ENCODE data around the gene TBC1D23. TPM values are rescaled to one million over a fixed set of nuclear protein-coding genes. Genes with fewer than 3 reads are reported as not detected.
"Not testable (repeated sequence)": the region's sequence is repeated elsewhere in the genome, so short reads cannot be mapped to it uniquely, and the experiment has no call there.

The TBC1D23 gene
- total RNA-seq, 4 donors from 2014 or later: 21.2 to 32.8 (median 26.9) TPM

DNA sequence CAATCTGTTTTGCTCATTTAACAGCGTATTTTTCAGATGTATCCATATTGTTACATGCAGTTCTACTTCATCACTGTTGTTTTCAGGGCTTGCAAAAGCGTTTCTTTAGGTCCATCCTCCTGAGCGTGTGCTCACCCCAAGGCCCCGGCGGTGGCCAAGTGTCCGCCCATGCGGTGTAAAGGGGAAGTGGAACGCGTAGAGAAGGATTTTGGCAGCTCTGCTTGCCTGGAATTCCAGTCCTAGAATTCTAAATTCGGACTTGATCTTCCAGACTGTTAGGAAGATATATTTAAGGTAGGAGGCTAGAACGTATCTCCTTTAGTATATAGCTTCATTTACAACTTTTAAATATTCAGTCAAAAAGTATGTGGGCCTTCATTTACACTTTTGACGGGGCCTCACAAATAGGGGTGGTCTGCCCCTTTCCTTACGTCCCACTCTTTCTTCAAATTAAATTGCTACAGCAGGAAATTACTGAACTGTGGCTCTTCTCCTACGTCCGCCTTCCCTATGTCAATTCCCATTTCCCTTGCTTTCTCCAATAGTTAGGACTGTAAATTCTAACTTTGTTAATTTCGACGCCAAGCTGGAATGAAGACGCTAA, 609 bp upstream of the TBC1D23 start:
- intact Hi-C loops (cut with DNase I): no loop called here

DNA sequence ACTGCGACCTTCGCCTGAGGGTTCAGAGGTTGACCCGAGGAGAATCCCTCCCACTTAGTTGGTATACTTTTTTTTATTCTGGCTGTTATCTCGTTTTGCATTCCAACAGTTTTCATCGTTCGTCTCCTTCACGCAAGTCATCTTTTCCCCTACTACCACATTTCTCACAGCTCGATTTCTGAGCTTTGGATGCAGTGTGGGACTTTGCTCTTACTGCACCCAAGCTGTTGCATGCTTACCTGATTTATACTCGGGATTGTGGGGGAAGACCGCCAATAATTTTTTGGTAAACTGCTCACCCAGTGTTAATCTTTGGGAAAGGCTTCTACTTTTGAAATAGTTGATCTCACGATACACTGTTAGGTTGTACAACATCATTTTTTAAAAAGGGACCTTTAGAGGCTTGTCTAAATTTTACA, 702 bp downstream of the TBC1D23 start:
- Histone ChIP-seq H3K36me3 (no peaks in the 10 kb centered on the region), H3K27ac (replicated peaks in 1 of 4) (peak overlapping the region; percentile 93 to 97 (median 94)), H3K4me1 (peaks cover 34 to 65% (median 54%) of the 10 kb centered on the region in 4 donors), H3K9me3 (no peaks in the 10 kb centered on the region), H3K4me3 (peak overlapping the region; percentile 73 to 90 (median 80)), H3K27me3 (no peaks in the 10 kb centered on the region)
- no peak for DNase-seq (ENCODE audit: extremely low spot score)
- intact Hi-C loops (cut with DNase I): no loop called here
- TF ChIP-seq, protein P1, sequence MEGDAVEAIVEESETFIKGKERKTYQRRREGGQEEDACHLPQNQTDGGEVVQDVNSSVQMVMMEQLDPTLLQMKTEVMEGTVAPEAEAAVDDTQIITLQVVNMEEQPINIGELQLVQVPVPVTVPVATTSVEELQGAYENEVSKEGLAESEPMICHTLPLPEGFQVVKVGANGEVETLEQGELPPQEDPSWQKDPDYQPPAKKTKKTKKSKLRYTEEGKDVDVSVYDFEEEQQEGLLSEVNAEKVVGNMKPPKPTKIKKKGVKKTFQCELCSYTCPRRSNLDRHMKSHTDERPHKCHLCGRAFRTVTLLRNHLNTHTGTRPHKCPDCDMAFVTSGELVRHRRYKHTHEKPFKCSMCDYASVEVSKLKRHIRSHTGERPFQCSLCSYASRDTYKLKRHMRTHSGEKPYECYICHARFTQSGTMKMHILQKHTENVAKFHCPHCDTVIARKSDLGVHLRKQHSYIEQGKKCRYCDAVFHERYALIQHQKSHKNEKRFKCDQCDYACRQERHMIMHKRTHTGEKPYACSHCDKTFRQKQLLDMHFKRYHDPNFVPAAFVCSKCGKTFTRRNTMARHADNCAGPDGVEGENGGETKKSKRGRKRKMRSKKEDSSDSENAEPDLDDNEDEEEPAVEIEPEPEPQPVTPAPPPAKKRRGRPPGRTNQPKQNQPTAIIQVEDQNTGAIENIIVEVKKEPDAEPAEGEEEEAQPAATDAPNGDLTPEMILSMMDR (IDR thresholded peaks at IDR 0.05): no peak
- TF ChIP-seq POLR2AphosphoS5 (IDR thresholded peaks at IDR 0.05): no peak
- no peak for TF ChIP-seq EP300 (IDR thresholded peaks at IDR 0.05)
- TF ChIP-seq POLR2A (IDR thresholded peaks at IDR 0.05; ENCODE audit: low read depth): no peak
- WGBS: 2% methylated on average over 11 of the region's 11 CpGs

More for the DNA sequence above, 609 bp upstream of the TBC1D23 start:
- 11% methylated on average over 18 of the region's 18 CpGs for WGBS
- Histone ChIP-seq H3K27ac (replicated peaks in 1 of 4) (peak overlapping the region; percentile 93 to 97 (median 94)), H3K9me3 (no peaks in the 10 kb centered on the region), H3K4me1 (peaks cover 34 to 60% (median 49%) of the 10 kb centered on the region in 4 donors), H3K27me3 (no peaks in the 10 kb centered on the region), H3K4me3 (peak overlapping the region; percentile 73 to 90 (median 80)), H3K36me3 (no peaks in the 10 kb centered on the region)
- DNase-seq (ENCODE audit: extremely low spot score): no peak
- TF ChIP-seq POLR2AphosphoS5 (IDR thresholded peaks at IDR 0.05): peak in 1 of 2 donors; percentile 50
- TF ChIP-seq POLR2A (IDR thresholded peaks at IDR 0.05; ENCODE audit: low read depth): no peak
- TF ChIP-seq, protein P1 (IDR thresholded peaks at IDR 0.05): peak in 1 of 3 experiments; percentile 48
- no peak for TF ChIP-seq EP300 (IDR thresholded peaks at IDR 0.05)

- H3K4me3 ChIP-seq; H3K27ac ChIP-seq (replicated peaks in 1 of 4); intact Hi-C loops (cut with DNase I); DNase-seq (ENCODE audit: extremely low spot score); H3K9me3 ChIP-seq; H3K27me3 ChIP-seq; H3K36me3 ChIP-seq: not testable (repeated sequence)
- WGBS: 90% methylated on average over 11 of the region's 11 CpGs
- peaks cover 35 to 68% (median 64%) of the 10 kb centered on the region in 4 donors for H3K4me1 ChIP-seq
Observed at GRCh38 chr3:100262925-100263324, 2.1 kb downstream of the TBC1D23 start.

DNA sequence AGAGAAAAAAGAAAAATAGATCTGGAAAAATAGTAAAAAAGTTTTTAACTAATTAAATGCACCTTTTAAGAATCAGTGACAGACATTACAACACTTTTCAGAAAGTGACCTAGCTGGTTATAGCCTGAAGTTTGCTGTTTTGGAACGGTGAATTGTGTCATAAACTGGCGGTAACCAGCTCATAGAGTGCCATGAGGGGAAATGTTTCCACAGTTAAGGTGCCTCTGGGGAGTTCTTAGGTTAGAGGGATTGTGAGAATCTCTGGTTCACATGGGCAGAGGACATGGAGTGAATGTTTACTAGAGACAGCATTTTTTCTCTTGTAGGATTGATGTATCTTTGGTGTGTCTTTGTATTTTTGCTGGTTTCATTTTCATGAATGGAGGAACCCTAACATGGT, 2.8 kb downstream of the TBC1D23 start:
- TF ChIP-seq, protein P1 (IDR thresholded peaks at IDR 0.05): no peak
- TF ChIP-seq EP300 (IDR thresholded peaks at IDR 0.05) (no peak), POLR2A (IDR thresholded peaks at IDR 0.05; ENCODE audit: low read depth) (no peak), POLR2AphosphoS5 (IDR thresholded peaks at IDR 0.05) (no peak)
- intact Hi-C loops (cut with DNase I): no loop called here
- H3K36me3 ChIP-seq: no peaks in the 10 kb centered on the region
- no peaks in the 10 kb centered on the region for H3K9me3 ChIP-seq
- DNase-seq (ENCODE audit: extremely low spot score): no peak
- H3K4me1 ChIP-seq: peaks cover 42 to 74% (median 70%) of the 10 kb centered on the region in 4 donors
- WGBS: 75% methylated on average over 2 of the region's 2 CpGs
- H3K27ac ChIP-seq (replicated peaks in 1 of 4): no peak overlapping the region
- no peak overlapping the region for H3K4me3 ChIP-seq
- no peaks in the 10 kb centered on the region for H3K27me3 ChIP-seq

DNA sequence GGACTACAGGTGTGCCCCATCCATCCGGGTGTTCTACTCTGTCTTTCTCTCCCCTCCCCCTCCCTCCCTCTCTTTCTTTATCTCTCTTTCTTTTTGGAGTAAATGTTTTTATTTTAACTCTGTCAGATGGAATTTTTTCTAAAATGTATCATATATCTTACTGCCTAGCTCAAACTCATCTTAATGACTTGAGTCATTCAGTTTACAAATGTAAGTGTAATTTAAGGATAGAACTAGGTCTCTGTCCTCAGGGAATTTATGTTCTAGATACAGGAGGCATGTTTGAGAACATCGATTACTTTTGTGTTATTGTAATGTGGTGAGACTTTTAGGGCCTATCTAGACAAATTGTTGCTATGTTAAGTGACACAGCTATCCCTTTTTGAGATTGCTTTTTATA, 3.5 kb downstream of the TBC1D23 start:
- TF ChIP-seq POLR2A (IDR thresholded peaks at IDR 0.05; ENCODE audit: low read depth) (no peak), EP300 (IDR thresholded peaks at IDR 0.05) (no peak), POLR2AphosphoS5 (IDR thresholded peaks at IDR 0.05) (no peak)
- TF ChIP-seq, protein P1 (IDR thresholded peaks at IDR 0.05): no peak
- Histone ChIP-seq H3K27me3 (no peaks in the 10 kb centered on the region), H3K4me3 (no peak overlapping the region), H3K9me3 (no peaks in the 10 kb centered on the region), H3K27ac (replicated peaks in 1 of 4) (no peak overlapping the region), H3K4me1 (peaks cover 46 to 81% (median 77%) of the 10 kb centered on the region in 4 donors), H3K36me3 (no peaks in the 10 kb centered on the region)
- DNase-seq (ENCODE audit: extremely low spot score): no peak
- intact Hi-C loops (cut with DNase I): no loop called here
- WGBS: 87% methylated on average over 2 of the region's 2 CpGs

Data from esophagus muscularis mucosa (tissue), 4 donors.